Endothelial cell of umbilical vein (primary cell): Measurements from ENCODE around the gene PTER. TPM values are rescaled to one million over a fixed set of nuclear protein-coding genes. Genes with fewer than 3 reads are reported as not detected.

ENCODE experiments used
- BruUV-seq: library from RNA; stranded (reverse); fragments of 400-500 nt; replicated peaks from 2 replicates; lab custom pipeline; 2021; lab: Mats Ljungman, UMichigan
- CTCF ChIA-PET: fragments of 300-600, 350-600 bp; sonication (Branson Sonifier 250); formaldehyde crosslinking; loops from one replicate; lab custom pipeline; 2021; ENCODE audit warnings: antibody characterized with exemption, inconsistent platforms; lab: Charles Lee
- POLR2A ChIA-PET: fragments of 300-600, 350-600 bp; sonication (Branson Sonifier 250); formaldehyde crosslinking; loops from one replicate; lab custom pipeline; 2021; ENCODE audit warnings: antibody characterized with exemption, inconsistent platforms; lab: Charles Lee
- DNase-seq: peaks from one replicate; pipeline ENCODE4 v3.0.0-alpha.2; 2011; ENCODE audit warnings: low read depth, low spot score
- FAIRE-seq: peaks from 2 replicates; lab custom pipeline; 2011; peaks lifted over from hg19 to GRCh38; lab: Jason Lieb, UNC
- H2AFZ ChIP-seq: 2 replicates; pipeline ENCODE4 v1.6.0; 2012; ENCODE audit warnings: low read depth, low read length, control low read depth, inconsistent platforms
- H3K27ac ChIP-seq: 2 replicates; pipeline ENCODE4 v1.5.1; 2011; ENCODE audit warnings: low read depth, mild to moderate bottlenecking, control low read depth, low read length, moderate library complexity; ENCODE audit not compliant: insufficient read depth
- H3K27me3 ChIP-seq, 2 experiments: 2 replicates each; pipeline versions ENCODE4 v1.6.0 to v1.6.1; 2011; ENCODE audit warnings: low read length in 2 of 2, mixed read lengths in 1 of 2; ENCODE audit not compliant: control insufficient read depth in 2 of 2, insufficient read depth in 2 of 2
- H3K36me3 ChIP-seq, 2 experiments: 2 replicates in 1 of 2; 3 replicates in 1 of 2; pipeline ENCODE4 v1.5.1; 2011; ENCODE audit warnings: low read length in 2 of 2, mild to moderate bottlenecking in 1 of 2, moderate library complexity in 1 of 2; ENCODE audit not compliant: control insufficient read depth in 2 of 2, insufficient read depth in 2 of 2; ENCODE audit errors: extremely low read depth in 1 of 2
- H3K4me1 ChIP-seq: 3 replicates; pipeline ENCODE4 v1.5.1; 2011; ENCODE audit warnings: mild to moderate bottlenecking, low read length; ENCODE audit not compliant: control insufficient read depth, insufficient read depth; ENCODE audit errors: extremely low read depth
- H3K4me2 ChIP-seq: 2 replicates; pipeline ENCODE4 v1.6.1; 2011; ENCODE audit warnings: low read length, control low read depth, mixed read lengths; ENCODE audit not compliant: insufficient read depth
- H3K4me3 ChIP-seq, 3 experiments: fragments of 200-600 bp in 1 of 3; sonication (generic), shearing (Covaris generic) in 1 of 3; replicated peaks in 1 of 3; 2 replicates each; pipeline ENCODE4 v1.5.1; 2011 to 2016; ENCODE audit warnings: control low read depth in 3 of 3, low read length in 3 of 3, mild to moderate bottlenecking in 2 of 3, inconsistent platforms in 1 of 3, low read depth in 1 of 3, moderate library complexity in 1 of 3; ENCODE audit not compliant: insufficient read depth in 1 of 3
- H3K79me2 ChIP-seq: 2 replicates; pipeline ENCODE4 v1.6.0; 2012; ENCODE audit warnings: low read length, inconsistent platforms; ENCODE audit not compliant: control insufficient read depth, insufficient read depth
- H3K9ac ChIP-seq: replicated peaks from 2 replicates; pipeline ENCODE3; 2011; ENCODE audit warnings: low read length, control low read depth; ENCODE audit not compliant: insufficient read depth; ENCODE audit errors: extremely low read depth
- H3K9me1 ChIP-seq: replicated peaks from 3 replicates; pipeline ENCODE4 v1.6.0; 2011; ENCODE audit warnings: mild to moderate bottlenecking, low read length; ENCODE audit not compliant: control insufficient read depth, insufficient read depth; ENCODE audit errors: extremely low read depth
- H3K9me3 ChIP-seq: replicated peaks from 2 replicates; pipeline ENCODE4 v1.5.1; 2012; ENCODE audit warnings: low read length, inconsistent platforms; ENCODE audit not compliant: control insufficient read depth, insufficient read depth
- H4K20me1 ChIP-seq: replicated peaks from 2 replicates; pipeline ENCODE3; 2011; ENCODE audit warnings: mild to moderate bottlenecking, low read length; ENCODE audit not compliant: control insufficient read depth, insufficient read depth; ENCODE audit errors: extremely low read depth
- CTCF ChIP-seq, 2 donors: IDR thresholded peaks; 1 replicate in 1 of 2; 2 replicates in 1 of 2; pipeline ENCODE4 v1.5.1; 2011; ENCODE audit warnings: low read length in 2 of 2, mild to moderate bottlenecking in 2 of 2, moderate library complexity in 2 of 2, control low read depth in 1 of 2, inconsistent platforms in 1 of 2, low read depth in 1 of 2; ENCODE audit not compliant: insufficient read depth in 1 of 2; ENCODE audit errors: extremely low read depth in 1 of 2
- EZH2 ChIP-seq: IDR thresholded peaks from 2 replicates; pipeline ENCODE4 v1.6.1; 2012; ENCODE audit warnings: borderline replicate concordance, low read depth, mild to moderate bottlenecking, moderate library complexity, low read length, inconsistent platforms; ENCODE audit not compliant: severe bottlenecking
- FOS ChIP-seq: IDR thresholded peaks from 2 replicates; pipeline ENCODE4 v1.6.1; 2011; ENCODE audit warnings: mild to moderate bottlenecking, low read length, moderate library complexity, borderline replicate concordance; ENCODE audit not compliant: insufficient read depth
- GATA2 ChIP-seq: IDR thresholded peaks from 2 replicates; pipeline ENCODE4 v1.7.0; 2011; ENCODE audit warnings: low read depth, mild to moderate bottlenecking, moderate library complexity, mixed read lengths, low read length; ENCODE audit not compliant: insufficient read length, insufficient read depth
- JUN ChIP-seq: IDR thresholded peaks from 2 replicates; pipeline ENCODE4 v1.6.1; 2011; ENCODE audit warnings: borderline replicate concordance, low read depth; ENCODE audit not compliant: insufficient read length, insufficient read depth
- MAX ChIP-seq: IDR thresholded peaks from 2 replicates; pipeline ENCODE4 v1.6.1; 2011; ENCODE audit not compliant: insufficient read depth, insufficient read length
- MYC ChIP-seq: IDR thresholded peaks from one replicate; pipeline ENCODE4 v1.6.1; 2011; ENCODE audit warnings: mild to moderate bottlenecking, low read depth, low read length
- POLR2A ChIP-seq: IDR thresholded peaks from 2 replicates; pipeline ENCODE4 v1.6.1; 2012; ENCODE audit warnings: low read depth, mild to moderate bottlenecking, control low read depth, low read length
- POLR2AphosphoS5 ChIP-seq: IDR thresholded peaks from 2 replicates; pipeline ENCODE4 v1.6.1; 2012; ENCODE audit warnings: low read depth, mild to moderate bottlenecking, control low read depth, low read length, moderate library complexity; ENCODE audit not compliant: insufficient read depth
- dilution Hi-C: fragments of 300-500 bp; cut with MboI; formaldehyde crosslinking; loops from one replicate; pipeline ENCODE4 v1.15.0; 2019; ENCODE audit warnings: low sequenced_read_pairs; ENCODE audit not compliant: extremely low pct_ligation_motif_present
- intact Hi-C: fragments of 100-400 bp; cut with micrococcal nuclease; formaldehyde crosslinking; loops from one replicate; pipeline ENCODE4 v1.10.0; 2022
- polyA plus RNA-seq, 4 experiments: library from polyadenylated mRNA; depleted of rRNA in 3 of 4; stranded (reverse) in 3 of 4; unstranded in 1 of 4; fragments of >200 nt; gene quantifications; 2 replicates each; pipeline versions ENCODE4 v1.2.1 to v1.2.3, GENCODE V29; 2011 to 2012; ENCODE audit warnings: missing spikeins in 1 of 4
- total RNA-seq: library from RNA; stranded (reverse); gene quantifications from 2 replicates; pipeline ENCODE4 v1.2.3, GENCODE V29; 2021

The PTER gene
- total and polyA plus RNA-seq, 2 donors (not counting 3 experiments of a cell fraction or from before 2014, with no cell fraction given), result 1.6 to 4.6 TPM

- no peaks in the 10 kb centered on the region for H4K20me1 ChIP-seq
- no peaks in the 10 kb centered on the region for H3K9me1 ChIP-seq
- FAIRE-seq (no peak), DNase-seq (no peak)
- dilution Hi-C loops (no loop called here), intact Hi-C loops (no loop called here)
- TF ChIP-seq MAX (no peak), JUN (no peak), FOS (no peak), POLR2A (no peak), GATA2 (no peak), POLR2AphosphoS5 (no peak), EZH2 (no peak), MYC (no peak), CTCF (IDR thresholded peaks at IDR 0.05; ENCODE audit: extremely low read depth in 1 of 2, insufficient read depth in 1 of 2, low read depth in 1 of 2, low read length in 2 of 2) (no peak)
- no peaks in the 10 kb centered on the region for H3K79me2 ChIP-seq
- no peaks in the 10 kb centered on the region for H3K9me3 ChIP-seq
- H3K27ac ChIP-seq, result no peak overlapping the region
- H3K9ac ChIP-seq, result no peak overlapping the region
- H3K36me3 ChIP-seq, result no peaks in the 10 kb centered on the region
- H3K4me2 ChIP-seq, result no peak overlapping the region
- no TSS peak for BruUV-seq
- H2AFZ ChIP-seq, result no peak overlapping the region
- H3K27me3 ChIP-seq, result no peaks in the 10 kb centered on the region
- ChIA-PET CTCF (no interaction called here), POLR2A (no interaction called here)
- H3K4me1 ChIP-seq, result no peaks in the 10 kb centered on the region
- no peak overlapping the region for H3K4me3 ChIP-seq
These were observed 43.4 kb upstream of the PTER start for GRCh38 chr10:16393271-16393858.
